Measurements from ENCODE around the gene TEX47. TPM values are rescaled to one million over a fixed set of nuclear protein-coding genes. Genes with fewer than 3 reads are reported as not detected.

The TEX47 gene
- total RNA-seq: not detected in 2 replicates

GRCh38 chr7:88795553-88795952 is at the start of gene TEX47:
TEX47 (minus strand) TSS chr7:88795737; CDS start chr7:88794942, 795 bp downstream.

GRCh38 chr7:88759230-88760135 is 36.1 kb downstream of the TEX47 start, which contains the start of gene ZNF804B:
ZNF804B (plus strand) TSS chr7:88759700; CDS start chr7:88759977, 277 bp downstream.

Other genes starting within 250 kb of the TEX47 start
- gene ZNF804B, start 36.0 kb downstream of the TEX47 start, total RNA-seq: not detected in 2 replicates